ENCODE data around the gene SUCLG2. TPM values are rescaled to one million over a fixed set of nuclear protein-coding genes. Genes with fewer than 3 reads are reported as not detected.
A peak's percentile ranks its signal among the peaks of the same experiment; 100 is the strongest.

The SUCLG2 gene
- polyA plus RNA-seq (2011; rRNA removed) = 37.6 and 61.3 TPM in 2 replicates
- polyA plus RNA-seq (2012; cell fraction: cytosol; rRNA removed) = 13.2 and 14.7 TPM in 2 replicates
- polyA plus RNA-seq (2012; cell fraction: nucleus; rRNA removed) = 5.8 and 8.0 TPM in 2 replicates
- polyA plus RNA-seq (2017; fragmentation: RNase III; extraction: RNeasy Plus Mini Kit Qiagen cat#74134 plus additional on column Dnase treatment) = 39.8 to 42.4 TPM (median 42.2 TPM) in 3 replicates
- polyA minus RNA-seq (2011; rRNA and poly(A)+ RNA removed) = 15.1 and 15.2 TPM in 2 replicates

GRCh38 chr3:67654099-67654843, at the start of gene SUCLG2:
Gene SUCLG2 (minus strand): TSS chr3:67654612. CDS start chr3:67654586, 26 bp downstream.
- peak; percentile 30 to 85 for DNase-seq (ENCODE audit: low read depth in 1 of 2, low spot score in 1 of 2)
- peaks cover 7% of the 10 kb centered on the region; the same call in 2 of the 3 replicates for H3K9me3 ChIP-seq
- no peak for FAIRE-seq
- peak within 1 kb of the TSS; percentile 93 for H3K4me3 ChIP-seq
- peaks cover 42% of the 10 kb centered on the region for H3K4me1 ChIP-seq
- H3K4me2 ChIP-seq = peak within 1 kb of the TSS; percentile 93
- WGBS (ENCODE audit: missing lambda C conversion rate) = 7% methylated on average over 3 of the region's 66 CpGs
- ChIA-PET POLR2A (interaction anchor here (1.4 kb wide), 1 partner anchor 19 kb away, joined by 5 read pairs; no protein-coding TSS in a partner anchor), CTCF (interaction anchor here (1.3 kb wide), 1 partner anchor 20 kb away, joined by 3 read pairs; no protein-coding TSS in a partner anchor)
- ATAC-seq = peak; percentile 97 to 98
- H3K27ac ChIP-seq = peak within 1 kb of the TSS; percentile 97 to 100
- TF ChIP-seq EHMT2 (IDR thresholded peaks at IDR 0.05; ENCODE audit: low read depth) (no peak), NPAS2 (CRISPR knock-in tag; IDR thresholded peaks at IDR 0.05; ENCODE audit: borderline replicate concordance) (no peak), HDAC2 (IDR thresholded peaks at IDR 0.05) (no peak), TP53 (CRISPR knock-in tag; IDR thresholded peaks at IDR 0.05) (no peak), E2F6 (IDR thresholded peaks at IDR 0.05; ENCODE audit: borderline replicate concordance, low read depth) (0 out of 2 replicates have a peak, but pooled peaks have one; percentile 39), ZFP36 (IDR thresholded peaks at IDR 0.05; ENCODE audit: borderline replicate concordance, partially characterized antibody) (no peak), PHF8 (IDR thresholded peaks at IDR 0.05; ENCODE audit: borderline replicate concordance, low read depth) (peak; percentile 45; the same call in 1 of the 2 replicates), FOSL2 (IDR thresholded peaks at IDR 0.05) (no peak), FOSL2 (CRISPR knock-in tag; IDR thresholded peaks at IDR 0.05) (no peak), GATA3 (IDR thresholded peaks at IDR 0.05; ENCODE audit: borderline replicate concordance) (no peak), JUN (IDR thresholded peaks at IDR 0.05) (peak; percentile 56 to 90; a peak in 4 of 5 replicates), CEBPB (IDR thresholded peaks at IDR 0.05) (no peak), REST (IDR thresholded peaks at IDR 0.05) (no peak), HES2 (IDR thresholded peaks at IDR 0.05) (no peak), CHD4 (IDR thresholded peaks at IDR 0.05; ENCODE audit: borderline replicate concordance) (no peak), HMGXB4 (CRISPR knock-in tag; IDR thresholded peaks at IDR 0.05; ENCODE audit: borderline replicate concordance) (no peak), CBX8 (IDR thresholded peaks at IDR 0.05) (no peak), EP300 (IDR thresholded peaks at IDR 0.05) (no peak), ZSCAN20 (CRISPR knock-in tag; IDR thresholded peaks at IDR 0.05) (no peak), TFCP2L1 (CRISPR knock-in tag; IDR thresholded peaks at IDR 0.05) (no peak), POLR2A (IDR thresholded peaks at IDR 0.05; ENCODE audit: low read length) (peak; percentile 68), HEYL (CRISPR knock-in tag; IDR thresholded peaks at IDR 0.05) (no peak), MAZ (IDR thresholded peaks at IDR 0.05; ENCODE audit: borderline replicate concordance, low read depth, low read length) (no peak), MAX (IDR thresholded peaks at IDR 0.05) (peak; percentile 9; the same call in 1 of the 2 replicates), BHLHE40 (IDR thresholded peaks at IDR 0.05; ENCODE audit: low read depth, low read length) (no peak), ATOH8 (CRISPR knock-in tag; IDR thresholded peaks at IDR 0.05; ENCODE audit: low read depth) (no peak), USF2 (IDR thresholded peaks at IDR 0.05) (peak; percentile 48; the same call in 1 of the 2 replicates), BCL3 (IDR thresholded peaks at IDR 0.05) (peak; percentile 74; the same call in 1 of the 3 replicates), NFE2L2 (conservative IDR thresholded peaks at IDR 0.05; ENCODE audit: low read length) (no peak), KDM1A (IDR thresholded peaks at IDR 0.05; ENCODE audit: low read depth) (no peak), NR3C1 (IDR thresholded peaks at IDR 0.05) (no peak)
